HepG2 (cell line): ENCODE data around the gene TMEM53. TPM values are rescaled to one million over a fixed set of nuclear protein-coding genes. Genes with fewer than 3 reads are reported as not detected.

Experiments
- ATF2 ChIP-seq: sonication (generic); formaldehyde crosslinking; IDR thresholded peaks from 2 replicates; pipeline ENCODE4 v1.4.0; 2020; ENCODE audit warnings: missing genetic modification reagents
- BHLHE40 ChIP-seq: IDR thresholded peaks from 2 replicates; pipeline ENCODE4 v1.6.1; 2011; ENCODE audit warnings: low read length, improper control_type of control experiment
- DMAP1 ChIP-seq: IDR thresholded peaks from 2 replicates; pipeline ENCODE4 v1.6.1; 2016
- DNMT1 ChIP-seq: sonication (generic); formaldehyde crosslinking; IDR thresholded peaks from 2 replicates; pipeline ENCODE4 v1.5.1; 2020; ENCODE audit warnings: mild to moderate bottlenecking, missing genetic modification reagents
- HBP1 ChIP-seq: IDR thresholded peaks from 2 replicates; pipeline ENCODE4 v1.6.1; 2016; ENCODE audit warnings: low read depth, control low read depth
- HDAC6 ChIP-seq: fragments of 200-600 bp; sonication (generic); IDR thresholded peaks from 2 replicates; pipeline ENCODE4 v1.7.0; 2017; ENCODE audit warnings: mild to moderate bottlenecking, antibody characterized with exemption, low read length, low read depth
- HHEX ChIP-seq: IDR thresholded peaks from 2 replicates; pipeline ENCODE4 v1.6.1; 2016; ENCODE audit warnings: control low read depth
- HMG20A ChIP-seq: IDR thresholded peaks from 2 replicates; pipeline ENCODE4 v1.6.1; 2016; ENCODE audit warnings: borderline replicate concordance
- MED1 ChIP-seq: sonication (generic); formaldehyde crosslinking; IDR thresholded peaks from 2 replicates; pipeline ENCODE4 v1.4.0; 2020; ENCODE audit warnings: missing genetic modification reagents
- PITX1 ChIP-seq: sonication (generic); formaldehyde crosslinking; IDR thresholded peaks from 2 replicates; pipeline ENCODE4 v1.5.1; 2020; ENCODE audit warnings: mild to moderate bottlenecking, missing genetic modification reagents
- SAP130 ChIP-seq: IDR thresholded peaks from 2 replicates; pipeline ENCODE4 v1.6.1; 2016; ENCODE audit warnings: low read depth
- SMAD1 ChIP-seq: sonication (generic); formaldehyde crosslinking; IDR thresholded peaks from 2 replicates; pipeline ENCODE4 v1.4.0; 2020; ENCODE audit warnings: missing genetic modification reagents, low read depth, mild to moderate bottlenecking, borderline replicate concordance
- TBP ChIP-seq: sonication (generic); formaldehyde crosslinking; IDR thresholded peaks from 2 replicates; pipeline ENCODE4 v1.5.0; 2020; ENCODE audit warnings: missing genetic modification reagents
- TFAP4 ChIP-seq: sonication (generic); IDR thresholded peaks from 2 replicates; pipeline ENCODE4 v1.6.1; 2016; ENCODE audit warnings: low read depth, borderline replicate concordance
- UBTF ChIP-seq: sonication (generic); formaldehyde crosslinking; IDR thresholded peaks from 2 replicates; pipeline ENCODE4 v1.4.0; 2020; ENCODE audit warnings: mild to moderate bottlenecking, missing genetic modification reagents
- ZHX1 ChIP-seq: sonication (generic); formaldehyde crosslinking; IDR thresholded peaks from 2 replicates; pipeline ENCODE4 v1.8.1; 2022; ENCODE audit warnings: low read depth, mild to moderate bottlenecking, missing genetic modification reagents
- ZNF10 ChIP-seq: sonication (generic); formaldehyde crosslinking; IDR thresholded peaks from 2 replicates; pipeline ENCODE4 v1.4.0; 2020; ENCODE audit warnings: mild to moderate bottlenecking, low read depth, missing genetic modification reagents, borderline replicate concordance
- ZNF317 ChIP-seq: sonication (generic); formaldehyde crosslinking; IDR thresholded peaks from 2 replicates; pipeline ENCODE4 v1.5.0; 2020; ENCODE audit warnings: mild to moderate bottlenecking, missing genetic modification reagents
- ZNF543 ChIP-seq: sonication (generic); formaldehyde crosslinking; IDR thresholded peaks from 2 replicates; pipeline ENCODE4 v1.4.0; 2020; ENCODE audit warnings: mild to moderate bottlenecking, missing genetic modification reagents
- ZNF749 ChIP-seq: sonication (generic); formaldehyde crosslinking; IDR thresholded peaks from 2 replicates; pipeline ENCODE4 v1.8.0; 2022; ENCODE audit warnings: mild to moderate bottlenecking, missing genetic modification reagents, moderate library complexity, borderline replicate concordance
- ZNF777 ChIP-seq: sonication (generic); formaldehyde crosslinking; IDR thresholded peaks from 2 replicates; pipeline ENCODE4 v1.4.0; 2020; ENCODE audit warnings: missing genetic modification reagents
- polyA plus RNA-seq, 8 experiments: library from polyadenylated mRNA; depleted of rRNA in 3 of 8; stranded (reverse) in 7 of 8; unstranded in 1 of 8; fragments of >200 nt; fragmentation: Illumina TruSeq in 4 of 8; extraction: Trizol in 4 of 8; gene quantifications; 2 replicates each; pipeline versions ENCODE4 v1.2.1 to v1.2.3, GENCODE V29; 2011 to 2016; ENCODE audit warnings: low read depth in 4 of 8, missing spikeins in 1 of 8, mixed read lengths in 1 of 8; ENCODE audit not compliant: insufficient read depth in 1 of 8
- total RNA-seq, 5 experiments: library from RNA; depleted of rRNA; stranded (reverse); fragments of >200 nt; fragmentation: Illumina TruSeq; extraction: Trizol; gene quantifications; 2 replicates each; pipeline ENCODE4 v1.2.3, GENCODE V29; 2016; ENCODE audit warnings: low read depth in 1 of 5

The TMEM53 gene
- total and polyA plus RNA-seq, 2 of the 13 experiments (the other 11 are each of a cell fraction or from before 2014, with no cell fraction given), result 12.6 to 20.2 TPM

- peak; percentile 77 for TF ChIP-seq DMAP1 (CRISPR knock-in tag)
- TF ChIP-seq HHEX (CRISPR knock-in tag), result no peak
- TF ChIP-seq TBP (CRISPR knock-in tag), result no peak
- TF ChIP-seq ATF2 (CRISPR knock-in tag), result peak; percentile 27; the same call in 1 of the 2 replicates
- peak; percentile 73; the same call in 1 of the 2 replicates for TF ChIP-seq ZNF749 (CRISPR knock-in tag)
- peak; percentile 38; the same call in 1 of the 2 replicates for TF ChIP-seq PITX1 (CRISPR knock-in tag)
- TF ChIP-seq ZNF10, result no peak
- TF ChIP-seq BHLHE40, result peak; percentile 73
- 0 out of 2 replicates have a peak, but pooled peaks have one; percentile 82 for TF ChIP-seq SMAD1 (CRISPR knock-in tag)
- TF ChIP-seq SAP130 (CRISPR knock-in tag), result peak; percentile 72
- no peak for TF ChIP-seq ZNF317 (CRISPR knock-in tag)
- 0 out of 2 replicates have a peak, but pooled peaks have one; percentile 42 for TF ChIP-seq ZNF543 (CRISPR knock-in tag)
- no peak for TF ChIP-seq HMG20A
- peak; percentile 65 for TF ChIP-seq MED1
- no peak for TF ChIP-seq HDAC6
- TF ChIP-seq TFAP4, result no peak
- TF ChIP-seq ZHX1 (CRISPR knock-in tag), result no peak
- no peak for TF ChIP-seq DNMT1 (CRISPR knock-in tag)
- no peak; the same call in 1 of the 2 replicates for TF ChIP-seq ZNF777
- TF ChIP-seq UBTF (CRISPR knock-in tag), result peak; percentile 29; the same call in 1 of the 2 replicates
- TF ChIP-seq HBP1 (CRISPR knock-in tag), result no peak
These were observed at the start of gene TMEM53, which contains the start of gene ARMH1 (continued) for GRCh38 chr1:44674113-44675000.
